ENCODE results near the gene RBKS.
"Not testable (repeated sequence)": the region's sequence is repeated elsewhere in the genome, so short reads cannot be mapped to it uniquely, and the experiment has no call there.

The RBKS gene

GRCh38 chr2:27906074-27906473, 15.9 kb upstream of the RBKS start:
- DNase-seq (ENCODE audit: low spot score): no peak

GRCh38 chr2:27904405-27904665, 14.1 kb upstream of the RBKS start:
- DNase-seq (ENCODE audit: low spot score): no peak

- no peak for DNase-seq (ENCODE audit: low spot score)
Observed at GRCh38 chr2:27903649-27904404, 13.6 kb upstream of the RBKS start.

GRCh38 chr2:27903018-27903417, 12.8 kb upstream of the RBKS start:
- DNase-seq (ENCODE audit: low spot score): no peak

GRCh38 chr2:27902098-27902497, 11.9 kb upstream of the RBKS start:
- no peak for DNase-seq (ENCODE audit: low spot score)

GRCh38 chr2:27901234-27901633, 11.0 kb upstream of the RBKS start:
- no peak for DNase-seq (ENCODE audit: low spot score)

- DNase-seq (ENCODE audit: low spot score): no peak
Observed at GRCh38 chr2:27897717-27898116, 7.5 kb upstream of the RBKS start.

GRCh38 chr2:27893006-27893405, 2.8 kb upstream of the RBKS start:
- no peak for DNase-seq (ENCODE audit: low spot score)

GRCh38 chr2:27891673-27892105, 1.5 kb upstream of the RBKS start:
- DNase-seq (ENCODE audit: low spot score): peak; percentile 28

- peak; percentile 83 for DNase-seq (ENCODE audit: low spot score)
Observed at GRCh38 chr2:27890924-27891672, 911 bp upstream of the RBKS start.

GRCh38 chr2:27889774-27890145, 427 bp downstream of the RBKS start:
- no peak for DNase-seq (ENCODE audit: low spot score)

- DNase-seq (ENCODE audit: low spot score): no peak
Observed at GRCh38 chr2:27888790-27889189, 1.4 kb downstream of the RBKS start.

- DNase-seq (ENCODE audit: low spot score): no peak
Observed at GRCh38 chr2:27887830-27888229, 2.4 kb downstream of the RBKS start.

- DNase-seq (ENCODE audit: low spot score): no peak
Observed at GRCh38 chr2:27887111-27887510, 3.1 kb downstream of the RBKS start.

GRCh38 chr2:27886322-27886721, 3.9 kb downstream of the RBKS start:
- no peak for DNase-seq (ENCODE audit: low spot score)

- no peak for DNase-seq (ENCODE audit: low spot score)
Observed at GRCh38 chr2:27885661-27886060, 4.5 kb downstream of the RBKS start.

GRCh38 chr2:27885234-27885633, 5.0 kb downstream of the RBKS start:
- DNase-seq (ENCODE audit: low spot score): no peak

- DNase-seq (ENCODE audit: low spot score): no peak
Observed at GRCh38 chr2:27884601-27885000, 5.6 kb downstream of the RBKS start.

- not testable (repeated sequence) for DNase-seq (ENCODE audit: low spot score)
Observed at GRCh38 chr2:27882584-27882922, 7.6 kb downstream of the RBKS start.

GRCh38 chr2:27881815-27882583, 8.2 kb downstream of the RBKS start:
- DNase-seq (ENCODE audit: low spot score): not testable (repeated sequence)

- no peak for DNase-seq (ENCODE audit: low spot score)
Observed at GRCh38 chr2:27878825-27879224, 11.4 kb downstream of the RBKS start.

- DNase-seq (ENCODE audit: low spot score): no peak
Observed at GRCh38 chr2:27875089-27875881, 14.9 kb downstream of the RBKS start.

Measured in SW480 (cell line).